ENCODE results near the gene VWA8. TPM values are rescaled to one million over a fixed set of nuclear protein-coding genes. Genes with fewer than 3 reads are reported as not detected.

Gene VWA8
- polyA plus RNA-seq, 1 donor = 11.6 TPM

DNA sequence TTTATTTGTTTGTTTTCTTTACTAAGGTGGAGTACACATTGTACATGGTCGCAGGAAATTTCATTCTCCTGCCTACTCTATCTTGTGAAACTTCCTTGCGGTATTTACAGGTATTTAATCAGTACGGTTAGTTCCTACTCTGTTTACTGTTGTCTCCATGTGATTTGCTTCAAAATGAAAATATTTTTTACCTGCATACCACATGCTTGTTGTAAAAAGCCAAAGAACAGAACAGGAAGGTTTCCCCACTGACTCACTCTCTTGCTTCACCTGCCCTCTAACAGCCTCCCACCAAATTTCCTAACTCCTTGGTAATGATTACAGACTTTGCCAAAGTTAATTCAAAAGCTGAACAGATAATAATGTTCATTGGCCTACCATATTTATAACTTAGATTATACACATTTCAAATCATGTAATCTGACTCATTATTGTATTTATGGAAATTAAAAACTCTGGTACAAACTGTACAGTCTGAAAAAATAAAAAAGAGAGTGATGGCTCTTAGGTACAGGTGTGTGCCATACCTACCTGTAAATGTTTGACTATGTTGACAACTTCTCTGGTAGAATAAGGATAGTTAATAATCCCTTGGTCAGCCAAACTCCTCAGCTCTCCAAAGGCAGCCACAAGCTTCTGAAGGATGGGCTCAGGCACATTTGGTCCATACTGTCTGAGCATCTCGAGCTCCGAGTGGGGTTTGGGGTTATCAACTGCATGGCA is 239.9 kb downstream of the VWA8 start:
- 95% methylated on average over 4 of the region's 5 CpGs for WGBS (ENCODE audit: insufficient coverage, low lambda C conversion rate)
- peak; percentile 10 to 16 for DNase-seq
- no peaks in the 10 kb centered on the region for H3K4me1 ChIP-seq (ENCODE audit: control insufficient read depth, insufficient read depth, low read length)
- H3K4me3 ChIP-seq (ENCODE audit: low read length) = no peak overlapping the region
- no peaks in the 10 kb centered on the region for H3K9me3 ChIP-seq (ENCODE audit: control insufficient read depth, low read depth, low read length)
- H3K27me3 ChIP-seq (ENCODE audit: control insufficient read depth, insufficient read depth, low read length) = no peaks in the 10 kb centered on the region
- H3K27ac ChIP-seq (ENCODE audit: low read length) = peak overlapping the region; percentile 5
- peaks cover 10% of the 10 kb centered on the region for H3K36me3 ChIP-seq (ENCODE audit: control insufficient read depth, insufficient read depth, low read length)

DNA sequence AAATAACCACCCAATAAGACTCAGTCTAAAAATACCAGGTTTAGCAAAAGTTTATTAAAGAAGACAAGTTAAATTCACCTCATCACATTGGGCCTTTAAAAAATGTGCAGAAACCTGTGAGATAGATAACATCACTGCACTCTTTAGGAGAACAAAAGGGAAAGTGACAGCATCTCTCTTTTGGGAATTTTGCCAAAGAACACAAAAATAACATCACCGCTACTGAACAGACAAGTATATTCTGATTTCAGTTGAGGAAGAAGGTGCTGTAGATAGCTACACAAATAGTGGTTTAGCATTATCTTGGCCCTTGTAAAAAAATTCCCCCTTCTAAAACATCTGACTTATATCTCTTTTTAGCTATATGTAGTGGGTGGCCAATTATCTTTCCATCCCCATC is 244.7 kb downstream of the VWA8 start:
- no peaks in the 10 kb centered on the region for H3K9me3 ChIP-seq (ENCODE audit: control insufficient read depth, low read depth, low read length)
- no CpG with 5 or more reads among the region's 1 CpG for WGBS (ENCODE audit: insufficient coverage, low lambda C conversion rate)
- H3K4me1 ChIP-seq (ENCODE audit: control insufficient read depth, insufficient read depth, low read length) = no peaks in the 10 kb centered on the region
- no peak overlapping the region for H3K4me3 ChIP-seq (ENCODE audit: low read length)
- H3K27ac ChIP-seq (ENCODE audit: low read length) = no peak overlapping the region
- DNase-seq = no peak
- peaks cover 4% of the 10 kb centered on the region for H3K36me3 ChIP-seq (ENCODE audit: control insufficient read depth, insufficient read depth, low read length)
- no peaks in the 10 kb centered on the region for H3K27me3 ChIP-seq (ENCODE audit: control insufficient read depth, insufficient read depth, low read length)

DNA sequence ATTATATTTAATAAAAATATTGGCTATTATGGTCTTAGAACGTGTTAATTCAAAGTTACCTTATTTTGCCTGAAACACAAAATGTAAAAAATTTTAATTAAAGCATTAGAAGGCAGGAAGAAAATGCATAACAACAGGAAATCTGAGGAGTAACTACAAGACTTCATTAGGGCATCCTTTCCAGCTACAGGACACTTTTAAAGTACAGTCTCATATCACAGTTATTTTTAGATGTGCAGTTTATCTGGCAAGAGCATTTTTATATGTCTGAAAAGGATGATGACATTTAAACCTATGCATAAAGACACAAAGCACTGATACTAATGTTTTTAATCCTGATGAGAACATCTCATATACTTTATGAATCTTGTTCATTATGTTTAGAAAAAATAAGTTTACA is 247.5 kb downstream of the VWA8 start:
- H3K36me3 ChIP-seq (ENCODE audit: control insufficient read depth, insufficient read depth, low read length) = no peaks in the 10 kb centered on the region
- H3K27ac ChIP-seq (ENCODE audit: low read length) = no peak overlapping the region
- no peaks in the 10 kb centered on the region for H3K27me3 ChIP-seq (ENCODE audit: control insufficient read depth, insufficient read depth, low read length)
- DNase-seq = no peak
- WGBS (ENCODE audit: insufficient coverage, low lambda C conversion rate) = 83% methylated on average over 1 of the region's 1 CpG
- no peak overlapping the region for H3K4me3 ChIP-seq (ENCODE audit: low read length)
- no peaks in the 10 kb centered on the region for H3K4me1 ChIP-seq (ENCODE audit: control insufficient read depth, insufficient read depth, low read length)
- H3K9me3 ChIP-seq (ENCODE audit: control insufficient read depth, low read depth, low read length) = no peaks in the 10 kb centered on the region

DNA sequence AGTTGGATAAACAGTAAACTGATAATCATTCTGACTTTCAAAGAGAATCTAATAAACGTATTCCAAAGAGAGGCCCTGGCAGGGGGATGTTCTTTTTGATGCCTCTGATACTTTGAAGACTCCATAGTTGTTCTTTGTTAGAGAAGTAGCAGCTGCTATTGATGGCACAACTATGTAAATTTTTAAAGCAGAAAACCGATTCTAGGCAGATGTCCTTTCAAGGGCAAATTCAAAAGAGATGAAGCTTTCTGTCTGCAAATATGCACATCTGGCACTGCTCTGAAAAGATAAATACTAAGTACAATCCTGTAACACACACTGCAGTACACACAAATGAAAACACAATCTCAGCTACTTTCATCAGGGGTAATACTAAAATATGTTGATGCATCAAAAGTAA is 250.1 kb downstream of the VWA8 start:
- Histone ChIP-seq H3K36me3 (ENCODE audit: control insufficient read depth, insufficient read depth, low read length) (no peaks in the 10 kb centered on the region), H3K4me3 (ENCODE audit: low read length) (no peak overlapping the region), H3K27me3 (ENCODE audit: control insufficient read depth, insufficient read depth, low read length) (no peaks in the 10 kb centered on the region), H3K9me3 (ENCODE audit: control insufficient read depth, low read depth, low read length) (no peaks in the 10 kb centered on the region), H3K4me1 (ENCODE audit: control insufficient read depth, insufficient read depth, low read length) (no peaks in the 10 kb centered on the region), H3K27ac (ENCODE audit: low read length) (no peak overlapping the region)
- no peak for DNase-seq
- WGBS (ENCODE audit: insufficient coverage, low lambda C conversion rate) = 88% methylated on average over 1 of the region's 2 CpGs

DNA sequence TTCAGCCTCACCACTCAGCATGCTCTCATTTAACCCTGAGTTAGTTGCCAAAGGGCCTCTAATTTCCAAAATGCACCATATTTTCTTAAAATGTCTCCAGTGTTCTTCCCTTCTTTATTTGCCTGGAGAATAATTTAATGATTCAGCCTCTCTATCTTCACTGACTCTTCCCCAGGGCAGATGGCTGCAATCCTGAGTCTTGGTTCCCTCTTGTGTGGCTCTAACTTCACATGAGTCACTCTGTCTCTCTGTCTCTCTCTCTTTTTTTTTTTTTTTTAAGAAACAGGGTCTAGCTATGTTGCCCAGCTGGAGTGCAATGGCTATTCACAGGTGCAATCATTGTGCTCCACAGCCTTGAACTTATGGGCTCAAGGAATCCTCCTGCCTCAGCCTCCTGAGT is 251.4 kb downstream of the VWA8 start:
- no peaks in the 10 kb centered on the region for H3K9me3 ChIP-seq (ENCODE audit: control insufficient read depth, low read depth, low read length)
- no peaks in the 10 kb centered on the region for H3K4me1 ChIP-seq (ENCODE audit: control insufficient read depth, insufficient read depth, low read length)
- no peak for DNase-seq
- no peak overlapping the region for H3K4me3 ChIP-seq (ENCODE audit: low read length)
- no peaks in the 10 kb centered on the region for H3K27me3 ChIP-seq (ENCODE audit: control insufficient read depth, insufficient read depth, low read length)
- no peaks in the 10 kb centered on the region for H3K36me3 ChIP-seq (ENCODE audit: control insufficient read depth, insufficient read depth, low read length)
- no peak overlapping the region for H3K27ac ChIP-seq (ENCODE audit: low read length)

DNA sequence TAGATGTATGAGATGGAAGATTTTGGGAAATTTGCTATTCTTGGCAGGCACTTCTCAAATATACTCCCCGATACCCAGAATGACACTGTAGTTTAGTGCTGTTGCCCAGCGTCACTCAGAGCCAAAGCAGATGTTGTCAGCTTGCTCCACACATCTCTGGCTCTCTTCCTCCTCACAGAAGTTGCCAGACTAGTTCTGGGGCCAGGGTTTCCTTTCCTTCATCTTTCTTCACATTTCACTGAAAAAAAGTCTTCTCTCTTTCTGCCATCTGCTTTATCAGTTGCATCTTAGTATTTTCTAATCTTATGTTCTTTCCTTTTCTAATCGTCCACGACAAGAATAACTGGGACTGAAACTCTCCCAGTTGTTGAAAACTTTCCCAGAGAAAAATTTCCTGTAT is 252.2 kb downstream of the VWA8 start:
- WGBS (ENCODE audit: insufficient coverage, low lambda C conversion rate) = 83% methylated on average over 2 of the region's 4 CpGs
- no peak overlapping the region for H3K4me3 ChIP-seq (ENCODE audit: low read length)
- no peaks in the 10 kb centered on the region for H3K36me3 ChIP-seq (ENCODE audit: control insufficient read depth, insufficient read depth, low read length)
- no peaks in the 10 kb centered on the region for H3K4me1 ChIP-seq (ENCODE audit: control insufficient read depth, insufficient read depth, low read length)
- no peak overlapping the region for H3K27ac ChIP-seq (ENCODE audit: low read length)
- H3K9me3 ChIP-seq (ENCODE audit: control insufficient read depth, low read depth, low read length) = no peaks in the 10 kb centered on the region
- no peak for DNase-seq
- H3K27me3 ChIP-seq (ENCODE audit: control insufficient read depth, insufficient read depth, low read length) = no peaks in the 10 kb centered on the region

DNA sequence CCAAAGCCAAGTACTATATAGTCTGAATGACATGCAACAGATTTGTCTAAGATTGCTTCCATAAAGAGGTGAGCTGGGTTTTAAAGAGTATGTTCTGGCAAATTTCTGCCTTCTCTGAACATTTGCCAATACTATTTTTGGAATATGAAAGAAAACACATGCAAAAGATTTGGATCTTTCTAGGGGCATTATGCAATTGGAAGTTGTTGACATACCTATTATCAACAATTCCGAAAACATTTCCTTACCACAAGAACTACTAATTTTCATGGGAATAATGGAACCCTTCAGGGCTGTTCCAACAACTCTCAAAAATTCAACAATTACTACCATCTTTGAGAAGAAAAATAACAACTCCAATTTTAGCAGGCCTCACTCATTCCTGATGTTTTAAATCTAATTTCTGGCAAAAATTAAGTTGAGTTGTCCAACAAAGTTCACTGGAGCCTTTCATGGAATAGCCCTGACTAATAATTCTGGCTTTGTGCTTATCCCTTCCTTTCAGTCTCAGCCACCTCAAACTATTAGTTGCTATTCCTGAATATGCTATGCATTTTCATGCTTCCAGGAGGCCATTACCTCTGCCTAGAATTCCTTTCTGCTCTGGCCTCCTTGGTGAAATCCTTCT is 253.6 kb downstream of the VWA8 start:
- Histone ChIP-seq H3K36me3 (ENCODE audit: control insufficient read depth, insufficient read depth, low read length) (no peaks in the 10 kb centered on the region), H3K9me3 (ENCODE audit: control insufficient read depth, low read depth, low read length) (no peaks in the 10 kb centered on the region), H3K4me1 (ENCODE audit: control insufficient read depth, insufficient read depth, low read length) (no peaks in the 10 kb centered on the region), H3K27ac (ENCODE audit: low read length) (no peak overlapping the region), H3K4me3 (ENCODE audit: low read length) (no peak overlapping the region), H3K27me3 (ENCODE audit: control insufficient read depth, insufficient read depth, low read length) (no peaks in the 10 kb centered on the region)
- WGBS (ENCODE audit: insufficient coverage, low lambda C conversion rate) = 100% methylated on average over 1 of the region's 1 CpG
- DNase-seq = no peak

DNA sequence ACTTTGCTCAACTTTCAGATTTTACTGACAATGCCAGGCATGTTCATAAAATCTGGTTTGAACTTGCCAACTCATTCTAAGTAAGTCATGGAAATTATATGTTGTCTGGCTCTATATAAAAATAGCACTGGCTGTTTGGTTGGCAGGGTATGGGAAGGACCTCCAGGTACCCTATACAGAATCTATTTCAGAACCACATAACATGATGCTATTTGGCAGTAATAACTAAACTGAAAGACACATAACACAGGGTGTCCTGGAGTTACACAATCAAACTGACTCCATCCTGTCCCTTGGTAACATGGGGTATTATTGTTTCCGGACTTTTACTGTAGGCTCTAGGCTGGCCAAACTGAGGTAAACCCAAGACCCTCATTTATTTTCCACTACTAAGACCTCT is 254.8 kb downstream of the VWA8 start:
- Histone ChIP-seq H3K27me3 (ENCODE audit: control insufficient read depth, insufficient read depth, low read length) (no peaks in the 10 kb centered on the region), H3K4me1 (ENCODE audit: control insufficient read depth, insufficient read depth, low read length) (no peaks in the 10 kb centered on the region), H3K27ac (ENCODE audit: low read length) (no peak overlapping the region), H3K36me3 (ENCODE audit: control insufficient read depth, insufficient read depth, low read length) (no peaks in the 10 kb centered on the region), H3K4me3 (ENCODE audit: low read length) (no peak overlapping the region), H3K9me3 (ENCODE audit: control insufficient read depth, low read depth, low read length) (no peaks in the 10 kb centered on the region)
- no peak for DNase-seq
- WGBS (ENCODE audit: insufficient coverage, low lambda C conversion rate) = no CpG with 5 or more reads among the region's 1 CpG

DNA sequence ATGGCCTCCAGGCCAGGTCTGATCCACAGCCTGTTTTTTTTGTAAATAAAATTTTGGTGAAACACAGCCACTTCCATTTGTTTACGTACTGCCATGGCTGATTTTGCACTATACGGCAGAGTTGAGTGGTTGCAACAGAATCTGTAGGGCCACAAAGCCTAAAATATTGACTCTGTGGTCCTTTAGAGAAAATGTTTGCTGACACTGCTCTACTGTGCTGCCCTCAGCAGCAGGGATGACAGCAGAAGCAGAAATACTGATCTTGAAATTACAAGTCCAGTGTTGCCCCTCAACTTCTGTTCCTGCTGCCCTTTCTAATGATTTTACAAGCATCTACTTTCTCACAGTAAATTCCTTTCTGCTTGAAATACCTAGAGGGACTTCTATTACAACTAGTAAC is 258.4 kb downstream of the VWA8 start:
- no CpG with 5 or more reads among the region's 2 CpGs for WGBS (ENCODE audit: insufficient coverage, low lambda C conversion rate)
- H3K27me3 ChIP-seq (ENCODE audit: control insufficient read depth, insufficient read depth, low read length) = no peaks in the 10 kb centered on the region
- DNase-seq = no peak
- H3K4me1 ChIP-seq (ENCODE audit: control insufficient read depth, insufficient read depth, low read length) = no peaks in the 10 kb centered on the region
- H3K27ac ChIP-seq (ENCODE audit: low read length) = no peak overlapping the region
- H3K36me3 ChIP-seq (ENCODE audit: control insufficient read depth, insufficient read depth, low read length) = peaks cover 6% of the 10 kb centered on the region
- H3K9me3 ChIP-seq (ENCODE audit: control insufficient read depth, low read depth, low read length) = no peaks in the 10 kb centered on the region
- H3K4me3 ChIP-seq (ENCODE audit: low read length) = no peak overlapping the region

DNA sequence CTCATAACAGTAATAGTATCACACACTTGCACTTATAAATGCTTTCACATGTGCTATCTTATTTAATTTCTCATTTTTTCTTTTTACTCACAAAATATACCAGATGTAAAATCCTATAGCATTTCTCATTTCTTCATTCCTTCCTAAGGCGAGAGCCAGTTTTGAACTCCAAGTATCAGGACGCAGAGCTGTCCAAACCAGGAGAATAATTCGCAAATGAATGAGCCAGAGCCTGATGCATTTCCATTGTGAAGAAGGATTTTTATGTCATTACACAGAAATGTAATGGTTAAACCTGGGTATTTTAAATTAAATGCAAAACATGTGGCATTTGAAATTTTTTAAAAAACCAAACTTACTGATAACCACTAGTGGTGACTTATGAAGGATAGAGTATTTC is 259.2 kb downstream of the VWA8 start:
- DNase-seq = no peak
- Histone ChIP-seq H3K27ac (ENCODE audit: low read length) (no peak overlapping the region), H3K36me3 (ENCODE audit: control insufficient read depth, insufficient read depth, low read length) (peaks cover 6% of the 10 kb centered on the region), H3K9me3 (ENCODE audit: control insufficient read depth, low read depth, low read length) (no peaks in the 10 kb centered on the region), H3K27me3 (ENCODE audit: control insufficient read depth, insufficient read depth, low read length) (no peaks in the 10 kb centered on the region), H3K4me3 (ENCODE audit: low read length) (no peak overlapping the region), H3K4me1 (ENCODE audit: control insufficient read depth, insufficient read depth, low read length) (no peaks in the 10 kb centered on the region)
- 93% methylated on average over 3 of the region's 3 CpGs for WGBS (ENCODE audit: insufficient coverage, low lambda C conversion rate)

DNA sequence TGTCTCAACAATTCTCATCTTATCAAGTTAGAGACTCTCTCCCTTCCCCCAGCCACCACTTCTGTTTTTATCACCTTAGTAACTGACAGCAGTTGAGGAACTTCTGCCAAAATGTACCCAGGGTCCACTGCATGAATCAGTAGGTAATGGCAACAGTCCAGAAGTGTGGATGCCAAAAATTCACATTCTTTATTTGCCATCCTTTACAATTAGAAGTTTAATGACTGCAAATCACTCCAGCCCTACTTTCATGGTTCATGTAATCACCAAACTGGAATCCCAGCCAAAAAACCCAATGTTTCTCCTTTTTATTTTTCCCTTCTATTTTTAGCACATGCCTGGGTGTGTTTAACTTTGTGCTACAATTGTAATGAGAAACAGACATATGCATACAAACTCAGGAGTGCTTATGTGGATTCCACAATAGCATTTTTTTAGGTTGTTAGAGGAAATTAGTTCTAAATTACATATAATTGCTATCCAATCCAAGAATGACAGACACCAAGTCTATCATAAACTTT is 260.1 kb downstream of the VWA8 start:
- no peaks in the 10 kb centered on the region for H3K9me3 ChIP-seq (ENCODE audit: control insufficient read depth, low read depth, low read length)
- DNase-seq = no peak
- no peak overlapping the region for H3K27ac ChIP-seq (ENCODE audit: low read length)
- H3K27me3 ChIP-seq (ENCODE audit: control insufficient read depth, insufficient read depth, low read length) = no peaks in the 10 kb centered on the region
- H3K36me3 ChIP-seq (ENCODE audit: control insufficient read depth, insufficient read depth, low read length) = peaks cover 6% of the 10 kb centered on the region
- peaks cover 3% of the 10 kb centered on the region for H3K4me1 ChIP-seq (ENCODE audit: control insufficient read depth, insufficient read depth, low read length)
- H3K4me3 ChIP-seq (ENCODE audit: low read length) = no peak overlapping the region
